WTC11 (cell line): Measurements from ENCODE around the gene WDR81. TPM values are rescaled to one million over a fixed set of nuclear protein-coding genes. Genes with fewer than 3 reads are reported as not detected.

Source experiments
- ATAC-seq: fragments of 200-7000 bp; cut with Tn5 transposase; 2 replicates; pipeline ENCODE4 v1.10.0; 2021; ENCODE audit warnings: mild to moderate bottlenecking, moderate library complexity
- CTCF ChIA-PET: fragments of 300-600 bp; sonication (Branson Sonifier 250); formaldehyde crosslinking; loops from one replicate; lab custom pipeline; 2021; ENCODE audit warnings: antibody characterized with exemption; lab: Charles Lee
- POLR2A ChIA-PET: fragments of 350-600 bp; sonication (Branson Sonifier 250); formaldehyde crosslinking; loops from one replicate; lab custom pipeline; 2021; ENCODE audit warnings: antibody characterized with exemption; lab: Charles Lee
- DNase-seq: peaks from one replicate; pipeline ENCODE4 v3.0.0; 2021; ENCODE audit warnings: low spot score
- H3K27ac Mint-ChIP-seq: 2 replicates; pipeline ENCODE4 v1.8.0; 2021; ENCODE audit warnings: mixed read lengths
- H3K27me3 Mint-ChIP-seq: 2 replicates; pipeline ENCODE4 v1.8.0; 2021; ENCODE audit warnings: low read depth, mild to moderate bottlenecking, moderate library complexity, mixed read lengths
- H3K36me3 Mint-ChIP-seq: 2 replicates; pipeline ENCODE4 v1.8.0; 2021; ENCODE audit warnings: mixed read lengths
- H3K4me1 Mint-ChIP-seq: 2 replicates; pipeline ENCODE4 v1.8.0; 2022; ENCODE audit warnings: mixed read lengths
- H3K4me3 Mint-ChIP-seq: 2 replicates; pipeline ENCODE4 v1.8.0; 2021; ENCODE audit warnings: mild to moderate bottlenecking, moderate library complexity, mixed read lengths
- H3K9me3 Mint-ChIP-seq: 2 replicates; pipeline ENCODE4 v1.8.0; 2021; ENCODE audit warnings: mixed read lengths
- CBFB ChIP-seq: sonication (generic); formaldehyde crosslinking; IDR thresholded peaks from 2 replicates; pipeline ENCODE4 v1.8.1; 2022; ENCODE audit warnings: mild to moderate bottlenecking, low read depth, missing genetic modification reagents
- ELF4 ChIP-seq: sonication (generic); formaldehyde crosslinking; IDR thresholded peaks from 2 replicates; pipeline ENCODE4 v1.8.1; 2022; ENCODE audit warnings: low read depth, mild to moderate bottlenecking, moderate library complexity, missing genetic modification reagents
- ETV6 ChIP-seq: sonication (generic); formaldehyde crosslinking; IDR thresholded peaks from 2 replicates; pipeline ENCODE4 v1.8.1; 2022; ENCODE audit warnings: mild to moderate bottlenecking, missing genetic modification reagents
- FOXK1 ChIP-seq: sonication (generic); formaldehyde crosslinking; IDR thresholded peaks from 2 replicates; pipeline ENCODE4 v1.8.0; 2022; ENCODE audit warnings: mild to moderate bottlenecking, moderate library complexity, missing genetic modification reagents
- FOXP1 ChIP-seq: sonication (generic); formaldehyde crosslinking; IDR thresholded peaks from 2 replicates; pipeline ENCODE4 v1.8.0; 2022; ENCODE audit warnings: missing genetic modification reagents, mild to moderate bottlenecking, moderate library complexity, borderline replicate concordance
- GTF2I ChIP-seq: fragments of 250-450 bp; sonication (Bioruptor Pico); conservative IDR thresholded peaks from 2 replicates; pipeline ENCODE4 v1.4.0; 2021; ENCODE audit warnings: mild to moderate bottlenecking
- HMGA2 ChIP-seq: fragments of 250-450 bp; sonication (Bioruptor Pico); IDR thresholded peaks from 2 replicates; pipeline ENCODE4 v1.4.0; 2021; ENCODE audit warnings: mild to moderate bottlenecking, moderate library complexity
- KAT7 ChIP-seq: sonication (generic); formaldehyde crosslinking; IDR thresholded peaks from 2 replicates; pipeline ENCODE4 v1.8.1; 2023; ENCODE audit warnings: missing genetic modification reagents, mild to moderate bottlenecking, borderline replicate concordance
- MXD4 ChIP-seq: fragments of 250-450 bp; sonication (Bioruptor Pico); IDR thresholded peaks from 2 replicates; pipeline ENCODE4 v1.8.0; 2021; ENCODE audit warnings: mild to moderate bottlenecking, moderate library complexity, borderline replicate concordance
- NFYB ChIP-seq: sonication (generic); formaldehyde crosslinking; conservative IDR thresholded peaks from 2 replicates; pipeline ENCODE4 v1.8.0; 2022; ENCODE audit warnings: low read depth, missing genetic modification reagents
- NR3C1 ChIP-seq: sonication (generic); formaldehyde crosslinking; conservative IDR thresholded peaks from 2 replicates; pipeline ENCODE4 v1.8.1; 2023; ENCODE audit warnings: low read depth, mild to moderate bottlenecking, missing genetic modification reagents
- ZNF219 ChIP-seq: sonication (generic); formaldehyde crosslinking; IDR thresholded peaks from 2 replicates; pipeline ENCODE4 v1.8.0; 2023; ENCODE audit warnings: missing genetic modification reagents, mild to moderate bottlenecking, borderline replicate concordance
- ZNF263 ChIP-seq: sonication (generic); formaldehyde crosslinking; IDR thresholded peaks from 2 replicates; pipeline ENCODE4 v1.8.1; 2022; ENCODE audit warnings: low read depth, mild to moderate bottlenecking, moderate library complexity, missing genetic modification reagents
- ZNF317 ChIP-seq: sonication (generic); formaldehyde crosslinking; IDR thresholded peaks from 2 replicates; pipeline ENCODE4 v1.8.1; 2023; ENCODE audit warnings: low read depth, mild to moderate bottlenecking, moderate library complexity, missing genetic modification reagents, borderline replicate concordance
- ZNF416 ChIP-seq: fragments of 250-450 bp; sonication (Bioruptor Pico); IDR thresholded peaks from 2 replicates; pipeline ENCODE4 v1.9.0; 2021; ENCODE audit warnings: mild to moderate bottlenecking, inconsistent platforms
- total RNA-seq: library from RNA; stranded (reverse); gene quantifications from 3 replicates; pipeline ENCODE4 v1.2.3, GENCODE V29; 2021
- TF ChIP-seq, protein P1 (sequence below): sonication (generic); formaldehyde crosslinking; IDR thresholded peaks from 2 replicates; pipeline ENCODE4 v1.8.1; 2023; ENCODE audit warnings: mild to moderate bottlenecking, moderate library complexity, missing genetic modification reagents
- TF ChIP-seq, protein P2 (sequence below): sonication (generic); formaldehyde crosslinking; IDR thresholded peaks from 2 replicates; pipeline ENCODE4 v1.8.1; 2023; ENCODE audit warnings: mild to moderate bottlenecking, missing genetic modification reagents, moderate library complexity
- TF ChIP-seq, protein P3 (sequence below): fragments of 250-450 bp; sonication (Bioruptor Pico); IDR thresholded peaks from 2 replicates; pipeline ENCODE4 v1.9.0; 2021; ENCODE audit warnings: mild to moderate bottlenecking
- TF ChIP-seq, protein P4 (sequence below): sonication (generic); formaldehyde crosslinking; IDR thresholded peaks from 2 replicates; pipeline ENCODE4 v1.8.0; 2023; ENCODE audit warnings: missing genetic modification reagents, mild to moderate bottlenecking, borderline replicate concordance
- TF ChIP-seq, protein P5 (sequence below): sonication (generic); formaldehyde crosslinking; IDR thresholded peaks from 2 replicates; pipeline ENCODE4 v1.8.0; 2022; ENCODE audit warnings: mild to moderate bottlenecking, missing genetic modification reagents
- TF ChIP-seq, protein P6 (sequence below): sonication (generic); formaldehyde crosslinking; IDR thresholded peaks from 2 replicates; pipeline ENCODE4 v1.8.1; 2022; ENCODE audit warnings: mild to moderate bottlenecking, moderate library complexity, missing genetic modification reagents
- TF ChIP-seq, protein P7 (sequence below): sonication (generic); formaldehyde crosslinking; IDR thresholded peaks from 2 replicates; pipeline ENCODE4 v1.8.1; 2022; ENCODE audit warnings: low read depth, missing genetic modification reagents, borderline replicate concordance
- TF ChIP-seq, protein P8 (sequence below): sonication (generic); formaldehyde crosslinking; IDR thresholded peaks from 2 replicates; pipeline ENCODE4 v1.8.1; 2022; ENCODE audit warnings: missing genetic modification reagents, borderline replicate concordance

WDR81 gene
- total RNA-seq, 1 experiment from 2014 or later, result 16.4 TPM

DNA sequence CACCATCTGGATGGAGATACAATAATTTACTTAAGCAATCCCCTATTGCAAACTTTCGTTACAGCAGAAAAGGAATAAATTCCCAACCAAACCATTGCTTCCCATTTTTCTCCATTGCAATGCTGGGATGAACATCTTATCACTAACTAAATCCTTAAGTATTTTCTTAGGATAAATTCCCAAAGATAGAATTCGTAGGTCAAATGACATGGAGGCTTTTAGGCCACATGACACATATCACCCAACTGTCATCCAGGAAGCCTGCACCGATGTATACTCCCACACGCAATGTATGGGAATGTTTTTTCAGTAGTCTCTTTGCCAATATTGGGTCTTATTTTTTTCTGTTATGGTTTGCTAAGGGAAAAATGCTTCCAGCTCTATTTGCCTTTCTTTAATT, 12.7 kb upstream of the WDR81 start:
- Mint-ChIP-seq H3K27me3 (peaks cover 12% of the 10 kb centered on the region), H3K27ac (no peak overlapping the region), H3K4me1 (peaks cover 15% of the 10 kb centered on the region), H3K36me3 (no peaks in the 10 kb centered on the region)
- POLR2A ChIA-PET, result no interaction called here
- no peak for ATAC-seq
- DNase-seq, result no peak
- TF ChIP-seq FOXK1, result no peak
- TF ChIP-seq, protein P1, sequence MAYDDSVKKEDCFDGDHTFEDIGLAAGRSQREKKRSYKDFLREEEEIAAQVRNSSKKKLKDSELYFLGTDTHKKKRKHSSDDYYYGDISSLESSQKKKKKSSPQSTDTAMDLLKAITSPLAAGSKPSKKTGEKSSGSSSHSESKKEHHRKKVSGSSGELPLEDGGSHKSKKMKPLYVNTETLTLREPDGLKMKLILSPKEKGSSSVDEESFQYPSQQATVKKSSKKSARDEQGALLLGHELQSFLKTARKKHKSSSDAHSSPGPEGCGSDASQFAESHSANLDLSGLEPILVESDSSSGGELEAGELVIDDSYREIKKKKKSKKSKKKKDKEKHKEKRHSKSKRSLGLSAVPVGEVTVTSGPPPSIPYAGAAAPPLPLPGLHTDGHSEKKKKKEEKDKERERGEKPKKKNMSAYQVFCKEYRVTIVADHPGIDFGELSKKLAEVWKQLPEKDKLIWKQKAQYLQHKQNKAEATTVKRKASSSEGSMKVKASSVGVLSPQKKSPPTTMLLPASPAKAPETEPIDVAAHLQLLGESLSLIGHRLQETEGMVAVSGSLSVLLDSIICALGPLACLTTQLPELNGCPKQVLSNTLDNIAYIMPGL (CRISPR knock-in tag), result no peak
- TF ChIP-seq, protein P2, sequence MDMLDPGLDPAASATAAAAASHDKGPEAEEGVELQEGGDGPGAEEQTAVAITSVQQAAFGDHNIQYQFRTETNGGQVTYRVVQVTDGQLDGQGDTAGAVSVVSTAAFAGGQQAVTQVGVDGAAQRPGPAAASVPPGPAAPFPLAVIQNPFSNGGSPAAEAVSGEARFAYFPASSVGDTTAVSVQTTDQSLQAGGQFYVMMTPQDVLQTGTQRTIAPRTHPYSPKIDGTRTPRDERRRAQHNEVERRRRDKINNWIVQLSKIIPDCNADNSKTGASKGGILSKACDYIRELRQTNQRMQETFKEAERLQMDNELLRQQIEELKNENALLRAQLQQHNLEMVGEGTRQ (CRISPR knock-in tag), result no peak
- TF ChIP-seq, protein P3, sequence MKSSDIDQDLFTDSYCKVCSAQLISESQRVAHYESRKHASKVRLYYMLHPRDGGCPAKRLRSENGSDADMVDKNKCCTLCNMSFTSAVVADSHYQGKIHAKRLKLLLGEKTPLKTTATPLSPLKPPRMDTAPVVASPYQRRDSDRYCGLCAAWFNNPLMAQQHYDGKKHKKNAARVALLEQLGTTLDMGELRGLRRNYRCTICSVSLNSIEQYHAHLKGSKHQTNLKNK (CRISPR knock-in tag), result no peak
- TF ChIP-seq ZNF416 (CRISPR knock-in tag), result no peak
- no peak for TF ChIP-seq CBFB (CRISPR knock-in tag)
- no peak for TF ChIP-seq ZNF317 (CRISPR knock-in tag)
- TF ChIP-seq ZNF263 (CRISPR knock-in tag), result no peak
- TF ChIP-seq MXD4, result no peak
- TF ChIP-seq ZNF219, result no peak
- no peak for TF ChIP-seq NFYB (CRISPR knock-in tag)
- TF ChIP-seq ETV6 (CRISPR knock-in tag), result no peak
- TF ChIP-seq, protein P4, sequence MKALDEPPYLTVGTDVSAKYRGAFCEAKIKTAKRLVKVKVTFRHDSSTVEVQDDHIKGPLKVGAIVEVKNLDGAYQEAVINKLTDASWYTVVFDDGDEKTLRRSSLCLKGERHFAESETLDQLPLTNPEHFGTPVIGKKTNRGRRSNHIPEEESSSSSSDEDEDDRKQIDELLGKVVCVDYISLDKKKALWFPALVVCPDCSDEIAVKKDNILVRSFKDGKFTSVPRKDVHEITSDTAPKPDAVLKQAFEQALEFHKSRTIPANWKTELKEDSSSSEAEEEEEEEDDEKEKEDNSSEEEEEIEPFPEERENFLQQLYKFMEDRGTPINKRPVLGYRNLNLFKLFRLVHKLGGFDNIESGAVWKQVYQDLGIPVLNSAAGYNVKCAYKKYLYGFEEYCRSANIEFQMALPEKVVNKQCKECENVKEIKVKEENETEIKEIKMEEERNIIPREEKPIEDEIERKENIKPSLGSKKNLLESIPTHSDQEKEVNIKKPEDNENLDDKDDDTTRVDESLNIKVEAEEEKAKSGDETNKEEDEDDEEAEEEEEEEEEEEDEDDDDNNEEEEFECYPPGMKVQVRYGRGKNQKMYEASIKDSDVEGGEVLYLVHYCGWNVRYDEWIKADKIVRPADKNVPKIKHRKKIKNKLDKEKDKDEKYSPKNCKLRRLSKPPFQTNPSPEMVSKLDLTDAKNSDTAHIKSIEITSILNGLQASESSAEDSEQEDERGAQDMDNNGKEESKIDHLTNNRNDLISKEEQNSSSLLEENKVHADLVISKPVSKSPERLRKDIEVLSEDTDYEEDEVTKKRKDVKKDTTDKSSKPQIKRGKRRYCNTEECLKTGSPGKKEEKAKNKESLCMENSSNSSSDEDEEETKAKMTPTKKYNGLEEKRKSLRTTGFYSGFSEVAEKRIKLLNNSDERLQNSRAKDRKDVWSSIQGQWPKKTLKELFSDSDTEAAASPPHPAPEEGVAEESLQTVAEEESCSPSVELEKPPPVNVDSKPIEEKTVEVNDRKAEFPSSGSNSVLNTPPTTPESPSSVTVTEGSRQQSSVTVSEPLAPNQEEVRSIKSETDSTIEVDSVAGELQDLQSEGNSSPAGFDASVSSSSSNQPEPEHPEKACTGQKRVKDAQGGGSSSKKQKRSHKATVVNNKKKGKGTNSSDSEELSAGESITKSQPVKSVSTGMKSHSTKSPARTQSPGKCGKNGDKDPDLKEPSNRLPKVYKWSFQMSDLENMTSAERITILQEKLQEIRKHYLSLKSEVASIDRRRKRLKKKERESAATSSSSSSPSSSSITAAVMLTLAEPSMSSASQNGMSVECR (CRISPR knock-in tag), result no peak
- TF ChIP-seq GTF2I (CRISPR knock-in tag), result no peak
- TF ChIP-seq HMGA2, result no peak
- no peak for TF ChIP-seq ELF4
- no peak for TF ChIP-seq NR3C1
- no peak for TF ChIP-seq FOXP1 (CRISPR knock-in tag)
- TF ChIP-seq, all 79 proteins: peak for 0
- CTCF ChIA-PET, result interaction anchor here (1.3 to 1.8 kb wide), 2 partner anchors 10 to 43 kb away, joined by 4 to 9 read pairs; no protein-coding TSS in a partner anchor
- Mint-ChIP-seq H3K4me3 (peak overlapping the region; percentile 38; the same call in 1 of the 2 replicates), H3K9me3 (no peaks in the 10 kb centered on the region)

DNA sequence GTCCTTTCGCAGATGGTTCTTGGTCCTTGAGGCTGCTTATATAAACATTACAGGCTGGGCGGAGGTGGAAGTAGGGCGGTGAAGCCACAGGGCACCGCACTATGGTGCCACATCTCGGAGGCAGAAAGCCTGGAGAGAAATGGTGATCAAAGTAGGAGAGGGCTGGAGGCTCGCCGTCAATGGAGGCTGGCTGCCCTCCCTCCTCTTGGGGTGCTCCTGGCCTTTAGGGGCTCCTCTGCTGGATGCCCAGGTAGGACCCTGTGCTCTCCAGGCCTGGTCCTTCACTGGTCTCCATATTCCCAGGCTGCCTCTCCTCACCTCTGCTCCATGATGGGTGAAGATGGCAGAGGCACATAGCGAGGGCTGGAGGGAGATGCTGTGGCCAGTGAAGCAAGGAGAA, 12.2 kb upstream of the WDR81 start:
- Mint-ChIP-seq H3K36me3 (no peaks in the 10 kb centered on the region), H3K9me3 (no peaks in the 10 kb centered on the region), H3K4me3 (peak overlapping the region; percentile 38; the same call in 1 of the 2 replicates), H3K27ac (no peak overlapping the region), H3K4me1 (peaks cover 15% of the 10 kb centered on the region), H3K27me3 (peaks cover 12% of the 10 kb centered on the region)
- CTCF ChIA-PET, result interaction anchor here (1.6 to 5.7 kb wide), 3 partner anchors 28 to 72 kb away, joined by 3 to 64 read pairs (median 6); partner anchors contain the start of gene PRPF8
- DNase-seq, result no peak
- no peak for ATAC-seq
- POLR2A ChIA-PET, result no interaction called here
- TF ChIP-seq KAT7 (CRISPR knock-in tag) (no peak), NR3C1 (no peak)
- TF ChIP-seq, protein P5, sequence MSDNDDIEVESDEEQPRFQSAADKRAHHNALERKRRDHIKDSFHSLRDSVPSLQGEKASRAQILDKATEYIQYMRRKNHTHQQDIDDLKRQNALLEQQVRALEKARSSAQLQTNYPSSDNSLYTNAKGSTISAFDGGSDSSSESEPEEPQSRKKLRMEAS (CRISPR knock-in tag), result no peak
- TF ChIP-seq, protein P6, sequence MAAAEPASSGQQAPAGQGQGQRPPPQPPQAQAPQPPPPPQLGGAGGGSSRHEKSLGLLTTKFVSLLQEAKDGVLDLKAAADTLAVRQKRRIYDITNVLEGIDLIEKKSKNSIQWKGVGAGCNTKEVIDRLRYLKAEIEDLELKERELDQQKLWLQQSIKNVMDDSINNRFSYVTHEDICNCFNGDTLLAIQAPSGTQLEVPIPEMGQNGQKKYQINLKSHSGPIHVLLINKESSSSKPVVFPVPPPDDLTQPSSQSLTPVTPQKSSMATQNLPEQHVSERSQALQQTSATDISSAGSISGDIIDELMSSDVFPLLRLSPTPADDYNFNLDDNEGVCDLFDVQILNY (CRISPR knock-in tag), result no peak
- TF ChIP-seq, protein P7, sequence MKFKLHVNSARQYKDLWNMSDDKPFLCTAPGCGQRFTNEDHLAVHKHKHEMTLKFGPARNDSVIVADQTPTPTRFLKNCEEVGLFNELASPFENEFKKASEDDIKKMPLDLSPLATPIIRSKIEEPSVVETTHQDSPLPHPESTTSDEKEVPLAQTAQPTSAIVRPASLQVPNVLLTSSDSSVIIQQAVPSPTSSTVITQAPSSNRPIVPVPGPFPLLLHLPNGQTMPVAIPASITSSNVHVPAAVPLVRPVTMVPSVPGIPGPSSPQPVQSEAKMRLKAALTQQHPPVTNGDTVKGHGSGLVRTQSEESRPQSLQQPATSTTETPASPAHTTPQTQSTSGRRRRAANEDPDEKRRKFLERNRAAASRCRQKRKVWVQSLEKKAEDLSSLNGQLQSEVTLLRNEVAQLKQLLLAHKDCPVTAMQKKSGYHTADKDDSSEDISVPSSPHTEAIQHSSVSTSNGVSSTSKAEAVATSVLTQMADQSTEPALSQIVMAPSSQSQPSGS (CRISPR knock-in tag), result no peak
- TF ChIP-seq, protein P8, sequence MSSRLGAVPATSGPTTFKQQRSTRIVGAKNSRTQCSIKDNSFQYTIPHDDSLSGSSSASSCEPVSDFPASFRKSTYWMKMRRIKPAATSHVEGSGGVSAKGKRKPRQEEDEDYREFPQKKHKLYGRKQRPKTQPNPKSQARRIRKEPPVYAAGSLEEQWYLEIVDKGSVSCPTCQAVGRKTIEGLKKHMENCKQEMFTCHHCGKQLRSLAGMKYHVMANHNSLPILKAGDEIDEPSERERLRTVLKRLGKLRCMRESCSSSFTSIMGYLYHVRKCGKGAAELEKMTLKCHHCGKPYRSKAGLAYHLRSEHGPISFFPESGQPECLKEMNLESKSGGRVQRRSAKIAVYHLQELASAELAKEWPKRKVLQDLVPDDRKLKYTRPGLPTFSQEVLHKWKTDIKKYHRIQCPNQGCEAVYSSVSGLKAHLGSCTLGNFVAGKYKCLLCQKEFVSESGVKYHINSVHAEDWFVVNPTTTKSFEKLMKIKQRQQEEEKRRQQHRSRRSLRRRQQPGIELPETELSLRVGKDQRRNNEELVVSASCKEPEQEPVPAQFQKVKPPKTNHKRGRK (CRISPR knock-in tag), result no peak
